NCI-H526 (cell line): ENCODE measurements around the gene SLC5A11.
"Not testable (repeated sequence)": the region's sequence is repeated elsewhere in the genome, so short reads cannot be mapped to it uniquely, and the experiment has no call there.

ENCODE experiments used
- DNase-seq, 2 experiments: peaks; one replicate each; lab custom pipeline; 2025; lab: John Stamatoyannopoulos, UW

SLC5A11 gene

GRCh38 chr16:24861461-24861860, 15.7 kb downstream of the SLC5A11 start:
- DNase-seq, result no peak

GRCh38 chr16:24863582-24864437, 18.0 kb downstream of the SLC5A11 start:
- no peak for DNase-seq

GRCh38 chr16:24869033-24869432, 23.3 kb downstream of the SLC5A11 start:
- DNase-seq, result no peak

- no peak for DNase-seq
These were observed 26.1 kb downstream of the SLC5A11 start for GRCh38 chr16:24871891-24872290.

- no peak for DNase-seq
These were observed 27.3 kb downstream of the SLC5A11 start for GRCh38 chr16:24873028-24873427.

DNA sequence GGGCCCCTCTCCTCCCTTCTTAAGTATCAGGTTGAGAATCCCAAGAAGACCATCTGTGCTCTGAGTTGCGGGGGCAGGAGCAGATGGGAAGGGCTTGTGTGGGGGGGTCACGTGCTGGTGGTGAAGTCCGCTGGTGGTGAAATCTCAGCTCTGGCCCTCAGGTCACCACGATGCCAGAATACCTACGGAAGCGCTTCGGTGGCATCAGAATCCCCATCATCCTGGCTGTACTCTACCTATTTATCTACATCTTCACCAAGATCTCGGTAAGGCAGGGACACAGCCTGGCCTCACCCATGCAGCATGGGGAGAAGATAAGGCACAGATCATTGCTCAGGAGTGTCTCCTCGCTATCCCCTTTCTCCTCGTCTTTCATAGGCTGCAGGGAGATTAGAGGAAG, 29.7 kb downstream of the SLC5A11 start:
- DNase-seq, result no peak

DNA sequence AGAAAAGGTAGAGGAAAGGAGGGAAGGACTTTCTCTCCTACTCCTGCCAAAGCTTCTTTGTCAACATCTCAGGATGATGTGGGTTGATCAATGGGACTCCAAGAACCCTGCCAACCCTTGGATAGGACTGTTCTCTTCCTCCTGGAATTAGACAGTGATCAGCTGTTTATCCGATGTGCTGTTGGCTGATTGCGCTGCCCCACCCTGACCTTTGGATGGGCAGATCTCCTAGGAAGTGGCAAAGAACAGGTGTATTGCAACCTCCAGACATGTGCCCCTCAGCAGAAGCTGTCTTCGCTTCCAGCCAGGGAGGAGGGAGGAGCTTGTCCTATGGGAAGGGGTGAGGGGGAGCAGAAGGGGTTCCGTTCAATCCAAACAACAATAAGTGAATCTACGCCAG, 30.5 kb downstream of the SLC5A11 start:
- DNase-seq, result no peak

DNA sequence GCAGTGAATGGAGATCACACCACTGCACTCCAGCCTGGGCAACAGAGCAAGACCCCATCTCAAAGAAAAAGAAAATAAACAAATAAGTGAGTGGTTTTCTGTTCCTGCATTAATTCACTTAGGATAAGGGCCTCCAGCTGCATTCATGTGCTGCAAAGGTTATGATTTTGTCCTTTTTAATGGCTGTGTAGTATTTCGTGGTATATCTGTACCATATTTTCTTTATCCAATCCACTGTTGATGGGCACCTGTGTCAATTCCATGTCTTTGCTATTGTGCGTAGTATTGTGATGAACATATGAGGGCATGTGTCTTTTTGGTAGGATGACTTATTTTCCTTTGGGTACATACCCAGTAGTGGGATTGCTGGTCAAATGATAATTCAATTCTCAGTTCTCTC, 33.9 kb downstream of the SLC5A11 start:
- no peak for DNase-seq

DNA sequence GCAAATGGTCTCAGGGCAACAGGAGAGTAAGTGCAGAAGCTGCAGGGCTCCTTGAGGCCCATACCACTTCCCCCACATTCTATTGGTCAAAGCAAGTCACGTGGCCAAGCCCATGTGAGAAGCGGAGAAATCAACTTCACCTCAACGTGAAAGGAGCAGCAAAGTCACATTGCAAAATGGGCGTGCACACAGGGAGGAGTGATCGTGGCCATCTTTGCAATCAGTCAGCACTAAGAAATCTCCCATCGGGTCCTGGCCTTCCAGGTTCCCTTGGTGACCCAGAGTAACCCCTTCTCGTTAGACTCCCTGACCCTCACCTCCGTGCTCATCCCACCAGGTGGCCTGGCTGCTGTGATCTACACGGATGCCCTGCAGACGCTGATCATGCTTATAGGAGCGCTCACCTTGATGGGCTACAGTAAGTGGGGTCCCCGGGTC, 38.0 kb downstream of the SLC5A11 start:
- DNase-seq, result no peak

DNA sequence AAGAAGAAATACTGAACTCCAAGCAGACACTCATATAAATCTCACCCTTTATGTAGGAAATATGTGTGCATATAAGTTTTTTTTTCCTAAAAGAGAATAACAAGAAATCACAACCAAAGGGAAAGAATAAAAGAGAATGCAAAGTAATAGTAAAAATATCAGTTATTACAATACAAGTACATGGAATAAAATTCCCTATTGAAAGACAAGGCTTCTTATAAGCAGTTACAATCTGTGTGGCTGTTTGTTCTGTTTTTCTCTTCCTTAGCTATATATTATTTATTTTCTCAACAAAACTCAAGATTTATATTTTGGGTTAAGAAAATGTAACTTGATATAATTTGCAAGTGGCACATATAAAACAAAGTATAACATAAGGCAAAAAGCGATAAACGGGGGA, 41.7 kb downstream of the SLC5A11 start:
- no peak for DNase-seq

GRCh38 chr16:24890746-24891145, 45.0 kb downstream of the SLC5A11 start:
- no peak for DNase-seq

- DNase-seq, result no peak
These were observed 50.7 kb downstream of the SLC5A11 start for GRCh38 chr16:24896439-24896838.

DNA sequence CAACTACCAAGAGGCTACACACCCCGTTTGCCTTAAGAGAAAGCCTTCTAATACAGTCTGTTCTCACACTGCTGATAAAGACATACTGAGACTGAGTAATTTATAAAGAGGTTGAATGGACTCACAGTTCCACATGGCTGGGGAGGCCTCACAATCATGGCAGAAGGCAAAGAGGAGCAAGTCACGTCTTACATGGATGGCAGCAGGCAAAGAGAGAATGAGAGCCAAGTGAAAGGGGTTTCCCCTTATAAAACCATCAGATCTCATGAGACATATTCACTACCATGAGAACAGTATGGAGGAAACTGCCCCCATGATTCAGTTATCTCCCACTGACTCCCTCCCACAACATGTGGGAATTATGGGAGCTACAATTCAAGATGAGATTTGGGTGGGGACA, 51.8 kb downstream of the SLC5A11 start:
- not testable (repeated sequence) for DNase-seq

- no peak for DNase-seq
These were observed 54.5 kb downstream of the SLC5A11 start for GRCh38 chr16:24900230-24900629.

DNA sequence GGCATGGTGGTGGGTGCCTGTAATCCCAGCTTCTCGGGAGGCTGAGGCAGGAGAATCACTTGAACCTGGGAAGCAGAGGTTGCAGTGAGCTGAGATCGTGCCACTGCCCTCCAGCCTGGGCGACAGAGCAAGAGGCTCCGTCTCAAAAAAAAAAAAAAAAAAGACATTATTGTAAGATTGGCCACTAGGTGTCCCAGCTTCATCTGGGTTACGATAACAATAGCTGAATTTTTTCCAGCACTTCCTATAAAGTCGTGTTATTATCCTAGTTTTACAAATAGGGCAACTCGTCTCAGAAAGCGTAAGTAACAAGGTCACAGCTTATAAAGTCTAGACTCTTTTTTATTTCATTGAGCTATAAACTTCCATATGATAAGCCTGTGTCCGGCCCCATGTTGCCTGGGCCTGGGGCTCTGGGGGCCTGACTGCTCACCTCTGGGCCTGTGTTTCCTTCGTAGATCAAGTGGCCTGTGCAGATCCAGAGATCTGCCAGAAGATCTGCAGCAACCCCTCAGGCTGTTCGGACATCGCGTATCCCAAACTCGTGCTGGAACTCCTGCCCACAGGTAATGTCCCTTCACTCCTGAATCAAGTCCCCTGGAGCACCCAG, 60.5 kb downstream of the SLC5A11 start:
- DNase-seq, result peak in 1 of 2 experiments; percentile 13

- DNase-seq, result no peak
These were observed 61.1 kb downstream of the SLC5A11 start for GRCh38 chr16:24906901-24907300.

DNA sequence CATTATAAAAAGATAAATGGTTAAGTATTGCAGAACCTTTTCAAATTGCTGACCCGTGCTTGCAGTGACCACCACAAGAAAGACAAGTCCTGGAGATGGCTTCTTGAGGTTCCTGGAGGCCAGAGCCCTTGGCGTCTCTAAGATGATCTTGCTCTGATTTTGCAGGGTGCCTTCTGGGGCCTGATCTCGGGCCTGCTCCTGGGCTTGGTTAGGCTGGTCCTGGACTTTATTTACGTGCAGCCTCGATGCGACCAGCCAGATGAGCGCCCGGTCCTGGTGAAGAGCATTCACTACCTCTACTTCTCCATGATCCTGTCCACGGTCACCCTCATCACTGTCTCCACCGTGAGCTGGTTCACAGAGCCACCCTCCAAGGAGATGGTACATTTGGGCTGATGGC, 63.0 kb downstream of the SLC5A11 start:
- no peak for DNase-seq

DNA sequence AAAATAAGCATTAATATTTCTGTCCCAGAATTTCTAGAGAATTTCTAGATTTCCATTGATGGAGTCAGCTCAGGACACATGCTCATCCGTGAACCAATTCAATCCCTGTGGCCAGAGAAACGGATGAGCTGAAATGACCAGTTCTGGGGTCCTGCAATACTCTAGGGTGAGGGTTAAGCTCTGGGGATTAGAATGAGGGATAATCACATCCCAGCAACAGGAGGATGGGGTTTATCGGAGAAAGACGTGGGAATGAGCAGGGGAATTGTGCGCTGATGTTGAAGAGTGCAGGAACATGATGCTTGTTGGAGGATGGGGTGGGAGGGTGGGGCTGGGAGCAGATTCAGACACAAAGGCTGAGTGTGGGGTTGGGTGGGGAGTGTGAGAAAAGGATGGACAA, 64.1 kb downstream of the SLC5A11 start:
- no peak for DNase-seq

DNA sequence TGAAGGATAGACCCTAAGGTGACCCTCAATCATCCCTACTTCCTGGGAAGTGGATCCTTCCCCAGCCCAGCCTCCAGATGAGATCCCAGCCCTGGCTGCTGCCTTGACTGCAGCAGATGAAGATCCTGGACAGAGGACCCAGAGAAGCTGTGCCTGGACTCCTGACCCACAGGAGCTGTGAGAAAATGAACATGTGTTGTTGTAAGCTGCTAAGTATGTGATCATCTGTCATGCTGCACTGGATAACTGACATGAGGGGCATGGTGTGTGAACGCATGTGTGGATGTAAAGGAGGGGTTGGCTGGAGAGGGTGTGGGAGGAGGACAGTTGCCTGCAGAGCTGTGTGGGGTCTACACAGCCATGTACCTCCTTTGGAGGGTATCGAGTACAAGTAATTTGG, 69.3 kb downstream of the SLC5A11 start:
- no peak for DNase-seq

DNA sequence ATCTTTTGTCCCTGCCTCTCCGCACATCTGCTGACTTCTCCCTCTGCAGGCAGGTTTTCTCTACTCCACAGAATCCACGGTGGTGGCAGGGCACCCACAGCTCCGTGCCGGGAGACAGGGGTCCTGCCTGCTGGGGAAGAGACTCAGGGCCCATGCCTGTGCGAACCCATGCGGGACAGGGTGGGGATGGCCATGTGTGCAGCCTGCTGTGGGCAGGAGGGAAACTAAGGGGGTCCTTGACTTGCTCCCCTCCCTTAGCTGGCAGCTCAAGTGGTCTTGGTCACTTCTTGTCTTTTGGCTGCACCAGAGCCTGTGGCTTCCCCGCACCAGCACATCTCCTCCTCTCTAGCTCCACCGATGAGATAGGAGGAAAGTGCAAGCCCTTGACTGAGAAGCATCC, 69.8 kb downstream of the SLC5A11 start:
- DNase-seq, result no peak

DNA sequence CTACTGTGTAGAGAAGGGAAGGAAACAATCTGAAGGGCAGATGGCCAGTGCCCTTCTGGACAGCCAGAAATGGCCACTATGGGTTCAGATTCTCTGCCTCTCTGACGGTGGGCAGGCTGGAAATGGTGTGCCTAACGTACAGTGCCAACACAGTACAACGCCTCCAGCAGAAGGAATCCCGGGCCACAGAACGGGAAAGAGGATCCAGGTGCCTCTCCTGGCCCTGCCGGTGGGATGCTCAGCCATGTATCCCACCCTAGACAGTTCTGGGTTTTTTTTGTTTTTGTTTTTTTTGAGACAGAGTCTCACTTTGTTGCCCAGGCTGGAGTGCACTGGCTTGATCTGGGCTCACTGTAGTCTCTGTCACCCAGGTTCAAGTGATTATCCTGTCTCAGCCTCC, 71.5 kb downstream of the SLC5A11 start:
- no peak for DNase-seq

GRCh38 chr16:24917891-24918290, 72.1 kb downstream of the SLC5A11 start:
- DNase-seq, result no peak

DNA sequence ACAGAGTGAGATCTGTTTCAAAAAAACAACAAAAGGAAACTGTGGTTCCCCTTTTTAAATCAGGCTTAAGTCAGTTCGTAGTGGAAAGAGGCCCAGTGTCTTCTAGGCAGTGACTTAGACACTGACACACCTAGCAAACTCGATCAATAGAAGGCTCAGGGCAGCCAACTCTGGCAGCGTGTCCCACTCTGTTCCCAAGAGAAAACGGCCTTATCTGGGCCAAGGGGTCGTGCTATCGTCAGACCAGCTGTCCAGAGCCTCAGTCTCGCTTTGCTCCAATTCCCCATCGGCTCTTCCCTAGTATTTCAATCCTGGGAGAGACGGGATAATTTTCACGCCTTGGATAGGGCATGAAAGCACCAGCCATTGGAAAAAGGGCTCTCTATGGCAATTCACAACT, 72.9 kb downstream of the SLC5A11 start:
- no peak for DNase-seq

GRCh38 chr16:24919536-24919935, 73.8 kb downstream of the SLC5A11 start:
- DNase-seq, result no peak
